Panc1 (cell line): ENCODE measurements around the gene CCDC178. TPM values are rescaled to one million over a fixed set of nuclear protein-coding genes. Genes with fewer than 3 reads are reported as not detected.
A peak's percentile ranks its signal among the peaks of the same experiment; 100 is the strongest.

ENCODE experiments used
- ATAC-seq: fragments of 200-7000 bp; cut with Tn5 transposase; 2 replicates; pipeline ENCODE4 v1.9.1; 2020; ENCODE audit warnings: mild to moderate bottlenecking, moderate library complexity
- BruUV-seq: library from RNA; stranded (reverse); fragments of 400-500 nt; replicated peaks from 2 replicates; lab custom pipeline; 2021; lab: Mats Ljungman, UMichigan
- CTCF ChIA-PET: fragments of 300-600 bp; sonication (Branson Sonifier 250); formaldehyde crosslinking; loops from one replicate; lab custom pipeline; 2022; ENCODE audit warnings: antibody characterized with exemption; lab: Charles Lee
- POLR2A ChIA-PET: fragments of 300-600 bp; sonication (Branson Sonifier 250); formaldehyde crosslinking; loops from one replicate; lab custom pipeline; 2022; ENCODE audit warnings: antibody characterized with exemption; lab: Charles Lee
- DNase-seq: peaks from one replicate; pipeline ENCODE4 v3.0.0-alpha.2; 2010; ENCODE audit warnings: low read depth, low spot score
- H3K27ac ChIP-seq: 2 replicates; pipeline ENCODE4 v1.5.1; 2011; ENCODE audit warnings: mild to moderate bottlenecking, low read length, inconsistent platforms
- H3K27me3 ChIP-seq: fragments of 200-500 bp; sonication (Bioruptor generic); 2 replicates; pipeline ENCODE4 v1.6.0; 2014; ENCODE audit warnings: low read length, inconsistent platforms; ENCODE audit not compliant: control insufficient read depth, insufficient read depth
- H3K36me3 ChIP-seq: fragments of 200-500 bp; sonication (Bioruptor generic); 2 replicates; pipeline ENCODE4 v1.5.1; 2014; ENCODE audit warnings: inconsistent platforms, mild to moderate bottlenecking, low read length, moderate library complexity; ENCODE audit not compliant: control insufficient read depth, insufficient read depth
- H3K4me1 ChIP-seq: 2 replicates; pipeline ENCODE4 v1.5.1; 2011; ENCODE audit warnings: inconsistent platforms, mild to moderate bottlenecking, low read length, moderate library complexity; ENCODE audit not compliant: control insufficient read depth, insufficient read depth
- H3K4me3 ChIP-seq, 2 experiments: 2 replicates each; pipeline ENCODE4 v1.5.1; 2011 to 2012; ENCODE audit warnings: low read depth in 2 of 2, low read length in 2 of 2, mild to moderate bottlenecking in 2 of 2, inconsistent platforms in 1 of 2, moderate library complexity in 1 of 2
- H3K9me3 ChIP-seq: fragments of 200-500 bp; sonication (Bioruptor generic); 2 replicates; pipeline ENCODE4 v1.5.1; 2014; ENCODE audit warnings: low read depth, mild to moderate bottlenecking, inconsistent platforms, low read length, moderate library complexity; ENCODE audit not compliant: control insufficient read depth, insufficient read depth
- POLR2AphosphoS5 ChIP-seq: IDR thresholded peaks from 2 replicates; pipeline ENCODE4 v1.6.1; 2012; ENCODE audit warnings: mild to moderate bottlenecking, low read depth, low read length, moderate library complexity
- SIN3A ChIP-seq: IDR thresholded peaks from 2 replicates; pipeline ENCODE4 v1.6.1; 2012; ENCODE audit warnings: low read depth, mild to moderate bottlenecking, low read length, moderate library complexity, borderline replicate concordance; ENCODE audit not compliant: insufficient read depth
- TCF7L2 ChIP-seq: IDR thresholded peaks from 2 replicates; pipeline ENCODE4 v1.6.1; 2011; ENCODE audit warnings: mild to moderate bottlenecking, low read depth, low read length, inconsistent platforms
- in situ Hi-C: cut with HindIII; loops from 2 replicates; pipeline ENCODE4 v1.10.0; 2016; ENCODE audit warnings: low sequenced_read_pairs, low pct_unique_long_range_greater_than_20kb
- intact Hi-C: fragments of 100-400 bp; cut with micrococcal nuclease; formaldehyde crosslinking; loops from one replicate; pipeline ENCODE4 v1.10.0; 2022; ENCODE audit not compliant: unreplicated experiment
- total RNA-seq: library from RNA; stranded (reverse); gene quantifications from one replicate; pipeline ENCODE4 v1.2.1, GENCODE V29; 2021; ENCODE audit not compliant: unreplicated experiment
- TF ChIP-seq, protein P1 (sequence below): fragments of 450-650 bp; IDR thresholded peaks from 2 replicates; pipeline ENCODE4 v1.5.1; 2017; ENCODE audit warnings: mild to moderate bottlenecking
- TF ChIP-seq, protein P2 (sequence below), 2 experiments: IDR thresholded peaks; 2 replicates each; pipeline ENCODE4 v1.6.1; 2011 to 2012; ENCODE audit warnings: low read depth in 2 of 2, control low read depth in 1 of 2, low read length in 1 of 2, mild to moderate bottlenecking in 1 of 2, moderate library complexity in 1 of 2; ENCODE audit not compliant: insufficient read depth in 1 of 2

CCDC178 gene
- total RNA-seq, 1 experiment from 2014 or later, result not detected

DNA sequence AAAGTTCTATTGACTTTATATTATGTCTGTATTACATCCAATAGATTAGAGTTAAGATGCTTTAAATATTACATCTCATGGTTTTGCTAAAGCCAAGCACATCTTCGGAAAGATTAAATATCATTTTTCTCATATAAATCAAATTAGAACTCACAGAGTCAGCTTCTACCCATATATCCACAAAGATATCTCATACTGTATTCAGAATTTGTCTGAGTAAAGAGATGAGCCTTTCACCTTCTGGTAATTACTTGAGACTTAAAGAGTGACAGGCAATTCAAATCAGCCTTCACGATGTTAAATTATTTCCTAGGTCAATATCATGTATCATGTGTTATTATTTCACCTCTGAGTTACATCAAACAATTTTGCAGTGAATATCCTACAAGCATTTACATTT, 13.0 kb downstream of the CCDC178 start:
- Histone ChIP-seq H3K9me3 (no peaks in the 10 kb centered on the region), H3K27me3 (no peaks in the 10 kb centered on the region), H3K36me3 (no peaks in the 10 kb centered on the region), H3K27ac (no peak overlapping the region), H3K4me1 (no peaks in the 10 kb centered on the region), H3K4me3 (no peak overlapping the region)
- DNase-seq (no peak), ATAC-seq (no peak)
- TF ChIP-seq, protein P1, sequence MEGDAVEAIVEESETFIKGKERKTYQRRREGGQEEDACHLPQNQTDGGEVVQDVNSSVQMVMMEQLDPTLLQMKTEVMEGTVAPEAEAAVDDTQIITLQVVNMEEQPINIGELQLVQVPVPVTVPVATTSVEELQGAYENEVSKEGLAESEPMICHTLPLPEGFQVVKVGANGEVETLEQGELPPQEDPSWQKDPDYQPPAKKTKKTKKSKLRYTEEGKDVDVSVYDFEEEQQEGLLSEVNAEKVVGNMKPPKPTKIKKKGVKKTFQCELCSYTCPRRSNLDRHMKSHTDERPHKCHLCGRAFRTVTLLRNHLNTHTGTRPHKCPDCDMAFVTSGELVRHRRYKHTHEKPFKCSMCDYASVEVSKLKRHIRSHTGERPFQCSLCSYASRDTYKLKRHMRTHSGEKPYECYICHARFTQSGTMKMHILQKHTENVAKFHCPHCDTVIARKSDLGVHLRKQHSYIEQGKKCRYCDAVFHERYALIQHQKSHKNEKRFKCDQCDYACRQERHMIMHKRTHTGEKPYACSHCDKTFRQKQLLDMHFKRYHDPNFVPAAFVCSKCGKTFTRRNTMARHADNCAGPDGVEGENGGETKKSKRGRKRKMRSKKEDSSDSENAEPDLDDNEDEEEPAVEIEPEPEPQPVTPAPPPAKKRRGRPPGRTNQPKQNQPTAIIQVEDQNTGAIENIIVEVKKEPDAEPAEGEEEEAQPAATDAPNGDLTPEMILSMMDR, result no peak
- TF ChIP-seq POLR2AphosphoS5, result no peak
- no TSS peak for BruUV-seq
- intact Hi-C loops, result no loop called here
- in situ Hi-C loops, result no loop called here
- POLR2A ChIA-PET, result no interaction called here
- CTCF ChIA-PET, result no interaction called here

DNA sequence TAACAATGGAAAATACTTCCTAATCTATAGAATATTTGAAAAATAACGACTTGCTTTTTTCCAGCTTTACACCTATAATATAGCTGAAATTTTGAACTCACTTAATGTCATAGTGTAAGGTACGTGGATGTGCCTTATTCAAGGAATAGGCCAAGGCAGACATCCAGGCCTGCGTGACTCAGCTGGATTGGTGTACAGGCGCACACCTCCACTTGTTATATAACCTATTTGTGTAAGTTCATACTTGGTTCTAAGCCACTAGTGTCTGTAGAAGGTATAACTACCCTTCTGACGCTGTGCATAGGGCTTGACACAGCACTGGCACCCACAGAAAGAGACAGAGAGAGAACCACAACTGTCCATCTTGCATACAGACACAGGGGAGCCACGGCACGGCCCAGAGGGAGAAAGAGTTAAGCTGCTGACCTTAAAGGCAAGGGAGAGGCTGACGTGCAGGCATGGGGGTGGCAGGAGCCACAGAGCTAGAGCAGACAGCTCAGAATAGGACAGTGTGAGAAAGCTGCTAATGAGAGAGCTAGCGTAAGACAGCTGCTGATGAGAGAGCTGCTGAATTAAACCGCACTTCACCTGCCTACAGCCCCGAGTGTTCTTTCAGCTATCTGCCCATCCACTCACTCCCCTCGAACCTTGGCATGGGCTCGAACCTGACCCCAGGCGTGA, 16.1 kb downstream of the CCDC178 start:
- Histone ChIP-seq H3K4me1 (peaks cover 3% of the 10 kb centered on the region; the same call in 1 of the 2 replicates), H3K36me3 (no peaks in the 10 kb centered on the region), H3K4me3 (peak overlapping the region in 1 of 2 experiments; percentile 9; a peak in 1 of 4 replicates), H3K27me3 (no peaks in the 10 kb centered on the region), H3K27ac (peak overlapping the region; percentile 57; the same call in 1 of the 2 replicates), H3K9me3 (no peaks in the 10 kb centered on the region)
- BruUV-seq, result no TSS peak
- in situ Hi-C loops, result no loop called here
- peak; percentile 62 for ATAC-seq
- CTCF ChIA-PET, result no interaction called here
- POLR2A ChIA-PET, result interaction anchor here (0.5 kb wide), 1 partner anchor 155 kb away, joined by 5 read pairs; no protein-coding TSS in a partner anchor
- DNase-seq, result no peak
- intact Hi-C loops, result no loop called here
- TF ChIP-seq, protein P2, sequence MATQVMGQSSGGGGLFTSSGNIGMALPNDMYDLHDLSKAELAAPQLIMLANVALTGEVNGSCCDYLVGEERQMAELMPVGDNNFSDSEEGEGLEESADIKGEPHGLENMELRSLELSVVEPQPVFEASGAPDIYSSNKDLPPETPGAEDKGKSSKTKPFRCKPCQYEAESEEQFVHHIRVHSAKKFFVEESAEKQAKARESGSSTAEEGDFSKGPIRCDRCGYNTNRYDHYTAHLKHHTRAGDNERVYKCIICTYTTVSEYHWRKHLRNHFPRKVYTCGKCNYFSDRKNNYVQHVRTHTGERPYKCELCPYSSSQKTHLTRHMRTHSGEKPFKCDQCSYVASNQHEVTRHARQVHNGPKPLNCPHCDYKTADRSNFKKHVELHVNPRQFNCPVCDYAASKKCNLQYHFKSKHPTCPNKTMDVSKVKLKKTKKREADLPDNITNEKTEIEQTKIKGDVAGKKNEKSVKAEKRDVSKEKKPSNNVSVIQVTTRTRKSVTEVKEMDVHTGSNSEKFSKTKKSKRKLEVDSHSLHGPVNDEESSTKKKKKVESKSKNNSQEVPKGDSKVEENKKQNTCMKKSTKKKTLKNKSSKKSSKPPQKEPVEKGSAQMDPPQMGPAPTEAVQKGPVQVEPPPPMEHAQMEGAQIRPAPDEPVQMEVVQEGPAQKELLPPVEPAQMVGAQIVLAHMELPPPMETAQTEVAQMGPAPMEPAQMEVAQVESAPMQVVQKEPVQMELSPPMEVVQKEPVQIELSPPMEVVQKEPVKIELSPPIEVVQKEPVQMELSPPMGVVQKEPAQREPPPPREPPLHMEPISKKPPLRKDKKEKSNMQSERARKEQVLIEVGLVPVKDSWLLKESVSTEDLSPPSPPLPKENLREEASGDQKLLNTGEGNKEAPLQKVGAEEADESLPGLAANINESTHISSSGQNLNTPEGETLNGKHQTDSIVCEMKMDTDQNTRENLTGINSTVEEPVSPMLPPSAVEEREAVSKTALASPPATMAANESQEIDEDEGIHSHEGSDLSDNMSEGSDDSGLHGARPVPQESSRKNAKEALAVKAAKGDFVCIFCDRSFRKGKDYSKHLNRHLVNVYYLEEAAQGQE (IDR thresholded peaks at IDR 0.05; ENCODE audit: insufficient read depth in 1 of 2, low read depth in 2 of 2, low read length in 1 of 2), result no peak
- TF ChIP-seq, protein P1, result no peak
- TF ChIP-seq SIN3A (no peak), POLR2AphosphoS5 (no peak), TCF7L2 (no peak)
